ENCODE measurements around the gene HPX. TPM values are rescaled to one million over a fixed set of nuclear protein-coding genes. Genes with fewer than 3 reads are reported as not detected.

The HPX gene
- total RNA-seq, 1 experiment from 2014 or later, result 1.2 TPM

DNA sequence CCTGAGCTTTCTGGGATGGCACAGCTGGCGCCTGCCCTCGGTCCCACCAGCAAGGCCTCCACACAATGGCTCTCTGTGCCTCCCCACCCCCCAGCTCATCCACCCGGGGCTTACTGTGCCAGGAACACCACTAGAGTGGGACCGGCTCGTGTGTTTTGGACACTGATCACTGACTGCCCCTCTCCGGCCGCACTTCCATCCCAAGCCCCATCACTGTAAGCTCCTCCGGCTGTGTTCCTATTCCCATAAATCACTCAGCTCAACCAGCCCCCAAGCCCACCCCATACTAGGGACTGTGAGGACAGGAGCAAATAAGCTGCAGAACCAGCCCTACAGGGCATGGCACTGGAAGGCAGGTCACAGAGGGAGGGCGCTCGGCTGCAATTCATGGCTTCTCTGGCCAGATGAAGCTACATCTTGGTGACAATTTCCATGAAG is 29.2 kb downstream of the HPX start:
- Histone ChIP-seq H3K23ac (ENCODE audit: insufficient read length, low read depth, low read length) (no peak overlapping the region), H4K20me1 (ENCODE audit: control insufficient read depth, insufficient read depth, insufficient read length) (no peaks in the 10 kb centered on the region), H3K14ac (ENCODE audit: insufficient read depth, low read length) (no peak overlapping the region; the same call in 1 of the 2 replicates), H3K4me2 (ENCODE audit: insufficient read depth, insufficient read length, low read length) (no peak overlapping the region), H2BK20ac (ENCODE audit: low read depth, low read length, poor library complexity, severe bottlenecking) (no peak overlapping the region), H4K5ac (ENCODE audit: insufficient read length, low read depth, low read length) (no peak overlapping the region), H2AK5ac (ENCODE audit: insufficient read length, low read length) (no peak overlapping the region), H3K56ac (ENCODE audit: insufficient read length, low read depth, low read length) (no peak overlapping the region), H3K79me1 (ENCODE audit: insufficient read depth, low read depth, low read length, poor library complexity, severe bottlenecking) (no peaks in the 10 kb centered on the region), H4K8ac (replicated peaks; ENCODE audit: insufficient read length, low read depth, low read length) (no peak overlapping the region), H2BK12ac (ENCODE audit: insufficient read length, low read depth, low read length) (no peak overlapping the region), H3T11ph (ENCODE audit: low read length) (no peak overlapping the region), H3K4ac (ENCODE audit: low read depth, low read length) (no peak overlapping the region), H2BK15ac (ENCODE audit: low read depth, low read length) (no peak overlapping the region), H3K79me2 (ENCODE audit: insufficient read depth, low read length) (no peaks in the 10 kb centered on the region), H3K18ac (ENCODE audit: insufficient read length, low read depth, low read length) (no peak overlapping the region), H2BK5ac (ENCODE audit: insufficient read length, low read length) (no peak overlapping the region), H3K23me2 (ENCODE audit: insufficient read length, low read depth, low read length, poor library complexity, severe bottlenecking) (no peaks in the 10 kb centered on the region), H3K9ac (ENCODE audit: extremely low read depth, insufficient read length, low read length) (no peak overlapping the region), H2BK120ac (ENCODE audit: low read depth, low read length, poor library complexity, severe bottlenecking) (no peak overlapping the region), H2AFZ (ENCODE audit: low read length) (no peak overlapping the region), H3K27me3 (ENCODE audit: insufficient read depth, low read length) (no peaks in the 10 kb centered on the region), H3K4me1 (ENCODE audit: insufficient read depth, low read length) (no peaks in the 10 kb centered on the region), H3K27ac (ENCODE audit: insufficient read length, low read depth, low read length) (no peak overlapping the region), H3K9me3 (ENCODE audit: control insufficient read depth, low read depth, low read length) (no peaks in the 10 kb centered on the region), H4K91ac (ENCODE audit: insufficient read length, low read depth, low read length) (no peak overlapping the region)
- DNase-seq, result no peak
- TF ChIP-seq, protein P1, sequence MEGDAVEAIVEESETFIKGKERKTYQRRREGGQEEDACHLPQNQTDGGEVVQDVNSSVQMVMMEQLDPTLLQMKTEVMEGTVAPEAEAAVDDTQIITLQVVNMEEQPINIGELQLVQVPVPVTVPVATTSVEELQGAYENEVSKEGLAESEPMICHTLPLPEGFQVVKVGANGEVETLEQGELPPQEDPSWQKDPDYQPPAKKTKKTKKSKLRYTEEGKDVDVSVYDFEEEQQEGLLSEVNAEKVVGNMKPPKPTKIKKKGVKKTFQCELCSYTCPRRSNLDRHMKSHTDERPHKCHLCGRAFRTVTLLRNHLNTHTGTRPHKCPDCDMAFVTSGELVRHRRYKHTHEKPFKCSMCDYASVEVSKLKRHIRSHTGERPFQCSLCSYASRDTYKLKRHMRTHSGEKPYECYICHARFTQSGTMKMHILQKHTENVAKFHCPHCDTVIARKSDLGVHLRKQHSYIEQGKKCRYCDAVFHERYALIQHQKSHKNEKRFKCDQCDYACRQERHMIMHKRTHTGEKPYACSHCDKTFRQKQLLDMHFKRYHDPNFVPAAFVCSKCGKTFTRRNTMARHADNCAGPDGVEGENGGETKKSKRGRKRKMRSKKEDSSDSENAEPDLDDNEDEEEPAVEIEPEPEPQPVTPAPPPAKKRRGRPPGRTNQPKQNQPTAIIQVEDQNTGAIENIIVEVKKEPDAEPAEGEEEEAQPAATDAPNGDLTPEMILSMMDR (conservative IDR thresholded peaks at IDR 0.05), result no peak
- no peaks in the 10 kb centered on the region for H3K9me3 Mint-ChIP-seq
- no CpG with 5 or more reads among the region's 10 CpGs for WGBS (ENCODE audit: extremely low coverage, insufficient read length, low lambda C conversion rate)
- H3K4me3 Mint-ChIP-seq, result no peak overlapping the region
- H3K27ac Mint-ChIP-seq, result no peak overlapping the region
- H3K27me3 Mint-ChIP-seq (ENCODE audit: low read depth), result no peaks in the 10 kb centered on the region
- peaks cover 0 to 6% (median 4%) of the 10 kb centered on the region in 3 experiments; a peak in 3 of 7 replicates for H3K36me3 Mint-ChIP-seq (ENCODE audit: insufficient read depth in 1 of 3, low read depth in 3 of 3)
- H3K4me1 Mint-ChIP-seq, result peaks cover 6% of the 10 kb centered on the region in 2 experiments
